Measurements from ENCODE around the gene FRY. TPM values are rescaled to one million over a fixed set of nuclear protein-coding genes. Genes with fewer than 3 reads are reported as not detected.

Gene FRY
- total and polyA plus RNA-seq, 2 donors: 45.9 to 61.4 TPM

- H3K27ac ChIP-seq (ENCODE audit: low read depth): peak overlapping the region; percentile 12
- DNase-seq (ENCODE audit: extremely low spot score): no peak
- no peaks in the 10 kb centered on the region for H3K4me1 ChIP-seq (ENCODE audit: insufficient read depth)
- no peak overlapping the region for H3K4me3 ChIP-seq (ENCODE audit: low read depth, low read length)
- 18% methylated on average over 4 of the region's 4 CpGs for WGBS
- no peaks in the 10 kb centered on the region for H3K36me3 ChIP-seq (ENCODE audit: insufficient read depth)
Observed at GRCh38 chr13:32205431-32206096, 174.0 kb downstream of the FRY start.

GRCh38 chr13:32206097-32206740 is 174.6 kb downstream of the FRY start:
- Histone ChIP-seq H3K27ac (ENCODE audit: low read depth) (peak overlapping the region; percentile 12), H3K4me3 (ENCODE audit: low read depth, low read length) (no peak overlapping the region), H3K4me1 (ENCODE audit: insufficient read depth) (no peaks in the 10 kb centered on the region), H3K36me3 (ENCODE audit: insufficient read depth) (no peaks in the 10 kb centered on the region)
- WGBS: 32% methylated on average over 5 of the region's 5 CpGs
- no peak for DNase-seq (ENCODE audit: extremely low spot score)

GRCh38 chr13:32208860-32209259 is 177.3 kb downstream of the FRY start:
- no peak for DNase-seq (ENCODE audit: extremely low spot score)
- 88% methylated on average over 13 of the region's 13 CpGs for WGBS
- H3K27ac ChIP-seq (ENCODE audit: low read depth): no peak overlapping the region

GRCh38 chr13:32209652-32210051 is 178.1 kb downstream of the FRY start:
- Histone ChIP-seq H3K27ac (ENCODE audit: low read depth) (no peak overlapping the region), H3K4me1 (ENCODE audit: insufficient read depth) (no peaks in the 10 kb centered on the region), H3K36me3 (ENCODE audit: insufficient read depth) (peaks cover under 1% of the 10 kb centered on the region), H3K4me3 (ENCODE audit: low read depth, low read length) (no peak overlapping the region)
- no peak for DNase-seq (ENCODE audit: extremely low spot score)
- WGBS: 80% methylated on average over 2 of the region's 2 CpGs

More at GRCh38 chr13:32208860-32209259, 177.3 kb downstream of the FRY start:
- no peaks in the 10 kb centered on the region for H3K4me1 ChIP-seq (ENCODE audit: insufficient read depth)
- H3K36me3 ChIP-seq (ENCODE audit: insufficient read depth): no peaks in the 10 kb centered on the region
- no peak overlapping the region for H3K4me3 ChIP-seq (ENCODE audit: low read depth, low read length)

- no peak overlapping the region for H3K27ac ChIP-seq (ENCODE audit: low read depth)
- no peak overlapping the region for H3K4me3 ChIP-seq (ENCODE audit: low read depth, low read length)
- H3K36me3 ChIP-seq (ENCODE audit: insufficient read depth): peaks cover 2% of the 10 kb centered on the region
- no peak for DNase-seq (ENCODE audit: extremely low spot score)
- H3K4me1 ChIP-seq (ENCODE audit: insufficient read depth): no peaks in the 10 kb centered on the region
Observed at GRCh38 chr13:32210101-32210500, 178.5 kb downstream of the FRY start.

GRCh38 chr13:32211813-32212212 is 180.2 kb downstream of the FRY start:
- no peak overlapping the region for H3K27ac ChIP-seq (ENCODE audit: low read depth)
- H3K4me3 ChIP-seq (ENCODE audit: low read depth, low read length): no peak overlapping the region
- H3K4me1 ChIP-seq (ENCODE audit: insufficient read depth): no peaks in the 10 kb centered on the region
- 31% methylated on average over 3 of the region's 3 CpGs for WGBS
- no peak for DNase-seq (ENCODE audit: extremely low spot score)
- H3K36me3 ChIP-seq (ENCODE audit: insufficient read depth): peaks cover 2% of the 10 kb centered on the region

GRCh38 chr13:32212421-32212820 is 180.8 kb downstream of the FRY start:
- Histone ChIP-seq H3K36me3 (ENCODE audit: insufficient read depth) (peaks cover 2% of the 10 kb centered on the region), H3K4me3 (ENCODE audit: low read depth, low read length) (no peak overlapping the region), H3K4me1 (ENCODE audit: insufficient read depth) (no peaks in the 10 kb centered on the region), H3K27ac (ENCODE audit: low read depth) (no peak overlapping the region)
- WGBS: 24% methylated on average over 3 of the region's 3 CpGs
- DNase-seq (ENCODE audit: extremely low spot score): no peak

GRCh38 chr13:32213626-32214025 is 182.1 kb downstream of the FRY start:
- Histone ChIP-seq H3K4me1 (ENCODE audit: insufficient read depth) (no peaks in the 10 kb centered on the region), H3K27ac (ENCODE audit: low read depth) (no peak overlapping the region), H3K36me3 (ENCODE audit: insufficient read depth) (peaks cover 2% of the 10 kb centered on the region), H3K4me3 (ENCODE audit: low read depth, low read length) (no peak overlapping the region)
- no peak for DNase-seq (ENCODE audit: extremely low spot score)

- Histone ChIP-seq H3K27ac (ENCODE audit: low read depth) (no peak overlapping the region), H3K4me1 (ENCODE audit: insufficient read depth) (no peaks in the 10 kb centered on the region), H3K4me3 (ENCODE audit: low read depth, low read length) (no peak overlapping the region), H3K36me3 (ENCODE audit: insufficient read depth) (peaks cover 2% of the 10 kb centered on the region)
- WGBS: 71% methylated on average over 4 of the region's 4 CpGs
- no peak for DNase-seq (ENCODE audit: extremely low spot score)
Observed at GRCh38 chr13:32214071-32214470, 182.5 kb downstream of the FRY start.

- WGBS: 82% methylated on average over 5 of the region's 5 CpGs
- H3K27ac ChIP-seq (ENCODE audit: low read depth): no peak overlapping the region
- H3K4me1 ChIP-seq (ENCODE audit: insufficient read depth): no peaks in the 10 kb centered on the region
- H3K4me3 ChIP-seq (ENCODE audit: low read depth, low read length): no peak overlapping the region
- H3K36me3 ChIP-seq (ENCODE audit: insufficient read depth): peaks cover 3% of the 10 kb centered on the region
- no peak for DNase-seq (ENCODE audit: extremely low spot score)
Observed at GRCh38 chr13:32216281-32216680, 184.7 kb downstream of the FRY start.

- H3K27ac ChIP-seq (ENCODE audit: low read depth): no peak overlapping the region
- 99% methylated on average over 6 of the region's 6 CpGs for WGBS
- H3K4me1 ChIP-seq (ENCODE audit: insufficient read depth): no peaks in the 10 kb centered on the region
- no peak for DNase-seq (ENCODE audit: extremely low spot score)
- peaks cover 1% of the 10 kb centered on the region for H3K36me3 ChIP-seq (ENCODE audit: insufficient read depth)
- H3K4me3 ChIP-seq (ENCODE audit: low read depth, low read length): no peak overlapping the region
Observed at GRCh38 chr13:32222046-32222676, 190.6 kb downstream of the FRY start.

- no peaks in the 10 kb centered on the region for H3K36me3 ChIP-seq (ENCODE audit: insufficient read depth)
- H3K27ac ChIP-seq (ENCODE audit: low read depth): no peak overlapping the region
- no peak overlapping the region for H3K4me3 ChIP-seq (ENCODE audit: low read depth, low read length)
- no peaks in the 10 kb centered on the region for H3K4me1 ChIP-seq (ENCODE audit: insufficient read depth)
- no peak for DNase-seq (ENCODE audit: extremely low spot score)
- 60% methylated on average over 5 of the region's 5 CpGs for WGBS
Observed at GRCh38 chr13:32224916-32225315, 193.3 kb downstream of the FRY start.

GRCh38 chr13:32225481-32225931 is 193.9 kb downstream of the FRY start:
- DNase-seq (ENCODE audit: extremely low spot score): no peak
- Histone ChIP-seq H3K36me3 (ENCODE audit: insufficient read depth) (no peaks in the 10 kb centered on the region), H3K27ac (ENCODE audit: low read depth) (no peak overlapping the region), H3K4me1 (ENCODE audit: insufficient read depth) (no peaks in the 10 kb centered on the region), H3K4me3 (ENCODE audit: low read depth, low read length) (no peak overlapping the region)
- WGBS: 34% methylated on average over 5 of the region's 5 CpGs
